Pancreas (tissue), 10 donors: ENCODE results near the gene SLC22A7. TPM values are rescaled to one million over a fixed set of nuclear protein-coding genes. Genes with fewer than 3 reads are reported as not detected.

ENCODE experiments used
- ATAC-seq, 4 donors: fragments of 200-7000 bp; cut with Tn5 transposase; one replicate each; pipeline versions ENCODE4 v1.8.0 to v1.9.1; 2020; ENCODE audit warnings: mild to moderate bottlenecking in 4 of 4, moderate library complexity in 4 of 4
- DNase-seq, 6 donors: peaks; one replicate each; pipeline ENCODE4 v3.0.0-alpha.2; 2020
- FAIRE-seq: peaks from 2 replicates; lab custom pipeline; 2012; peaks lifted over from hg19 to GRCh38; lab: Jason Lieb, UNC
- H3K27ac ChIP-seq, 4 donors: fragments of 200-600 bp; sonication (generic); 1 replicate in 3 of 4; 2 replicates in 1 of 4; pipeline versions ENCODE4 v1.5.0 to v1.8.0; 2020
- H3K27me3 ChIP-seq, 4 donors: fragments of 200-600 bp; one replicate each; pipeline ENCODE4 v1.8.0; 2021
- H3K36me3 ChIP-seq, 3 donors: fragments of 200-600 bp; sonication (generic) in 1 of 3; one replicate each; pipeline versions ENCODE4 v1.5.0 to v1.8.0; 2020 to 2021
- H3K4me1 ChIP-seq, 3 donors: fragments of 200-600 bp; one replicate each; pipeline ENCODE4 v1.8.0; 2021
- H3K4me3 ChIP-seq, 4 donors: fragments of 200-600 bp; sonication (generic) in 2 of 4; one replicate each; pipeline versions ENCODE4 v1.5.0 to v1.8.0; 2020 to 2021
- H3K9me3 ChIP-seq, 4 donors: fragments of 200-600 bp; one replicate each; pipeline ENCODE4 v1.8.0; 2021
- CTCF ChIP-seq, 4 donors: fragments of 200-600 bp; sonication (generic) in 3 of 4; IDR thresholded peaks; one replicate each; pipeline versions ENCODE4 v1.5.0 to v1.8.0; 2021; ENCODE audit warnings: antibody characterized with exemption in 4 of 4
- WGBS, 2 donors: extraction: QIAGEN DNeasy Blood & Tissue Kit; methylation state at CpG; one replicate each; pipeline ENCODE4 v1.1.7; 2013; 5-methylcytosine and 5-hydroxymethylcytosine counted together
- intact Hi-C, 3 donors: fragments of 100-400 bp; cut with DNase I; formaldehyde crosslinking; loops; one replicate each; pipeline versions ENCODE4 v1.11.1 to v1.14.2; 2022
- polyA plus RNA-seq, 2 donors: library from polyadenylated mRNA; stranded (reverse); fragments of 200-250 nt; gene quantifications; one replicate each; pipeline ENCODE4 v1.2.3, GENCODE V29; 2013
- total RNA-seq, 6 donors: library from RNA; stranded (reverse); fragmentation: NEBNext Ultra II Directional in 4 of 6; extraction: Animal tissue kit (Norgen Biotek cat#: 25700) in 4 of 6; gene quantifications; one replicate each; pipeline versions ENCODE4 v1.2.1 to v1.2.4, GENCODE V29; 2021 to 2023
- donor health status: healthy with polysubstance abuse.
- donor health status: DM: no; HTN: no; CAD: no; lungs with moderate emphysema.
- donor health status: DM: no; HTN: no; CAD: no.
- donor health status: control.
- donor health status: control.
- donor health status: Bipolar disorder and iron deficiency.
- donor health status: DM: yes; HTN: yes; CAD: no.
- donor health status: DM: no; HTN: no; CAD: no.
- donor health status: DM: no; HTN: no; CAD: no.
- donor health status: DM: yes; HTN: yes; CAD: no.

SLC22A7 gene
- total and polyA plus RNA-seq, 8 donors = 0.16 TPM; not detected in 7

GRCh38 chr6:43261198-43261597 is 36.9 kb upstream of the SLC22A7 start:
- intact Hi-C loops = loop anchor here in 1 of 3 donors (5.0 kb wide), 1 partner anchor 96 kb away; no protein-coding TSS in a partner anchor

GRCh38 chr6:43262000-43262779 is 35.9 kb upstream of the SLC22A7 start:
- DNase-seq = peak in 1 of 6 donors; percentile 12
- H3K27me3 ChIP-seq = no peaks in the 10 kb centered on the region
- no peaks in the 10 kb centered on the region for H3K36me3 ChIP-seq
- no peak for ATAC-seq
- intact Hi-C loops = loop anchor here in 1 of 3 donors (5.0 kb wide), 1 partner anchor 95 kb away; no protein-coding TSS in a partner anchor
- H3K4me1 ChIP-seq = peaks cover 0 to 7% (median 0%) of the 10 kb centered on the region in 3 donors
- H3K27ac ChIP-seq = no peak overlapping the region
- no peak for TF ChIP-seq CTCF (IDR thresholded peaks at IDR 0.05)
- FAIRE-seq = no peak
- H3K4me3 ChIP-seq = no peak overlapping the region
- H3K9me3 ChIP-seq = no peaks in the 10 kb centered on the region
- WGBS, 2 donors = 71 to 79% methylated on average over 14 of the region's 14 CpGs

More at GRCh38 chr6:43261198-43261597, 36.9 kb upstream of the SLC22A7 start:
- peaks cover 0 to 7% (median 0%) of the 10 kb centered on the region in 3 donors for H3K4me1 ChIP-seq
- H3K36me3 ChIP-seq = no peaks in the 10 kb centered on the region
- H3K9me3 ChIP-seq = no peaks in the 10 kb centered on the region
- H3K27me3 ChIP-seq = no peaks in the 10 kb centered on the region
- H3K4me3 ChIP-seq = no peak overlapping the region
- DNase-seq (peak in 1 of 6 donors; percentile 11), ATAC-seq (no peak), FAIRE-seq (no peak)
- no peak for TF ChIP-seq CTCF (IDR thresholded peaks at IDR 0.05)
- WGBS, 2 donors = 72 to 86% methylated on average over 5 of the region's 5 CpGs
- H3K27ac ChIP-seq = no peak overlapping the region

GRCh38 chr6:43262780-43263313 is 35.2 kb upstream of the SLC22A7 start:
- DNase-seq (peak in 2 of 6 donors; percentile 30 to 76), ATAC-seq (no peak), FAIRE-seq (no peak)
- H3K9me3 ChIP-seq = no peaks in the 10 kb centered on the region
- H3K4me1 ChIP-seq = peaks cover 0 to 11% (median 3%) of the 10 kb centered on the region in 3 donors
- intact Hi-C loops = loop anchor here in 1 of 3 donors (5.0 kb wide), 1 partner anchor 94 kb away; no protein-coding TSS in a partner anchor
- H3K36me3 ChIP-seq = no peaks in the 10 kb centered on the region
- WGBS, 2 donors = 73 to 81% methylated on average over 39 of the region's 39 CpGs
- H3K27ac ChIP-seq = no peak overlapping the region
- no peak overlapping the region for H3K4me3 ChIP-seq
- no peak for TF ChIP-seq CTCF (IDR thresholded peaks at IDR 0.05)
- H3K27me3 ChIP-seq = no peaks in the 10 kb centered on the region

- intact Hi-C loops = loop anchor here in 1 of 3 donors (5.0 kb wide), 1 partner anchor 94 kb away; no protein-coding TSS in a partner anchor
- DNase-seq = peak; percentile 72 to 92 (median 82)
- Histone ChIP-seq H3K4me3 (no peak overlapping the region), H3K27me3 (no peaks in the 10 kb centered on the region), H3K4me1 (peaks cover 0 to 18% (median 10%) of the 10 kb centered on the region in 3 donors), H3K27ac (no peak overlapping the region), H3K36me3 (no peaks in the 10 kb centered on the region), H3K9me3 (no peaks in the 10 kb centered on the region)
- no peak for FAIRE-seq
- peak; percentile 69 to 89 (median 84) for ATAC-seq
- 45 to 48% methylated on average over 12 of the region's 12 CpGs for WGBS, 2 donors
- TF ChIP-seq CTCF (IDR thresholded peaks at IDR 0.05) = peak; percentile 52 to 80 (median 64)
Observed at GRCh38 chr6:43263314-43264178, 34.5 kb upstream of the SLC22A7 start.
